Keratinocyte (primary cell): Measurements from ENCODE around the gene CEP68.

Experiments
- CTCF ChIP-seq, 3 experiments: IDR thresholded peaks in 1 of 3; conservative IDR thresholded peaks in 1 of 3; optimal IDR thresholded peaks in 1 of 3; 2 replicates in 2 of 3; 3 replicates in 1 of 3; pipeline versions ENCODE3 to v1.5.1; 2011; ENCODE audit warnings: low read length in 3 of 3, mild to moderate bottlenecking in 3 of 3, moderate library complexity in 2 of 3, control low read depth in 1 of 3, inconsistent platforms in 1 of 3; ENCODE audit not compliant: insufficient read depth in 2 of 3; ENCODE audit errors: extremely low read depth in 1 of 3
- EZH2 ChIP-seq: IDR thresholded peaks from one replicate; pipeline ENCODE4 v1.6.1; 2012; ENCODE audit warnings: inconsistent platforms, mild to moderate bottlenecking, low read length, moderate library complexity

GRCh38 chr2:65037178-65037577 is 19.0 kb upstream of the CEP68 start:
- TF ChIP-seq CTCF (optimal IDR thresholded peaks at IDR 0.05 in 1 of 3, IDR thresholded peaks at IDR 0.05 in 1 of 3, conservative IDR thresholded peaks at IDR 0.05 in 1 of 3; ENCODE audit: extremely low read depth in 1 of 3, insufficient read depth in 2 of 3, low read length in 3 of 3) (no peak), EZH2 (no peak)
